ENCODE results near the gene TET2.

DNA sequence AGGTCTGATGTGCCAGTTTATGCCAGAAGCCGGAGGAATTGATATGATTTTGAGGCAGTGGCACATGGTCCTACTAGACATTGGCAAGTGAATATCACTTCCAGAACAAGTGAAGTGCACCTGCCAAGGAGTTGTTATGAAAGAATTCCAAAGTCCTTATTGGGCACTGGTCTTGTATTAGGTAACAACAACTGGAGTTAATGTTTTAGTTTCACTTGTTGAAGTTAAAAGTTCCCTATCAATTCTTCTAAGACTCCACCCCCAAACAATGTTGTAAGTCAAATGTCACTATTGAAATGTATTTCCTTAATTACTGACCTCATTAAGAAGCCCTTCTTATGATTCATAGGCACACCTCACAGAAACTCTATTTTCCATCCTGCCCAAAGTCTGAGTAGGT, 3.1 kb downstream of the TET2 start:
- TF ChIP-seq, protein P1, sequence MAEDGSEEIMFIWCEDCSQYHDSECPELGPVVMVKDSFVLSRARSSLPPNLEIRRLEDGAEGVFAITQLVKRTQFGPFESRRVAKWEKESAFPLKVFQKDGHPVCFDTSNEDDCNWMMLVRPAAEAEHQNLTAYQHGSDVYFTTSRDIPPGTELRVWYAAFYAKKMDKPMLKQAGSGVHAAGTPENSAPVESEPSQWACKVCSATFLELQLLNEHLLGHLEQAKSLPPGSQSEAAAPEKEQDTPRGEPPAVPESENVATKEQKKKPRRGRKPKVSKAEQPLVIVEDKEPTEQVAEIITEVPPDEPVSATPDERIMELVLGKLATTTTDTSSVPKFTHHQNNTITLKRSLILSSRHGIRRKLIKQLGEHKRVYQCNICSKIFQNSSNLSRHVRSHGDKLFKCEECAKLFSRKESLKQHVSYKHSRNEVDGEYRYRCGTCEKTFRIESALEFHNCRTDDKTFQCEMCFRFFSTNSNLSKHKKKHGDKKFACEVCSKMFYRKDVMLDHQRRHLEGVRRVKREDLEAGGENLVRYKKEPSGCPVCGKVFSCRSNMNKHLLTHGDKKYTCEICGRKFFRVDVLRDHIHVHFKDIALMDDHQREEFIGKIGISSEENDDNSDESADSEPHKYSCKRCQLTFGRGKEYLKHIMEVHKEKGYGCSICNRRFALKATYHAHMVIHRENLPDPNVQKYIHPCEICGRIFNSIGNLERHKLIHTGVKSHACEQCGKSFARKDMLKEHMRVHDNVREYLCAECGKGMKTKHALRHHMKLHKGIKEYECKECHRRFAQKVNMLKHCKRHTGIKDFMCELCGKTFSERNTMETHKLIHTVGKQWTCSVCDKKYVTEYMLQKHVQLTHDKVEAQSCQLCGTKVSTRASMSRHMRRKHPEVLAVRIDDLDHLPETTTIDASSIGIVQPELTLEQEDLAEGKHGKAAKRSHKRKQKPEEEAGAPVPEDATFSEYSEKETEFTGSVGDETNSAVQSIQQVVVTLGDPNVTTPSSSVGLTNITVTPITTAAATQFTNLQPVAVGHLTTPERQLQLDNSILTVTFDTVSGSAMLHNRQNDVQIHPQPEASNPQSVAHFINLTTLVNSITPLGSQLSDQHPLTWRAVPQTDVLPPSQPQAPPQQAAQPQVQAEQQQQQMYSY (CRISPR knock-in tag; IDR thresholded peaks at IDR 0.05) = no peak
- TF ChIP-seq ZNF232 (CRISPR knock-in tag; IDR thresholded peaks at IDR 0.05) (no peak), HMGA2 (CRISPR knock-in tag; IDR thresholded peaks at IDR 0.05) (no peak), ZNF138 (CRISPR knock-in tag; conservative IDR thresholded peaks at IDR 0.05) (no peak)

Data from WTC11 (cell line).